Panc1 (cell line): ENCODE results near the gene SBF2. TPM values are rescaled to one million over a fixed set of nuclear protein-coding genes. Genes with fewer than 3 reads are reported as not detected.

Experiments
- ATAC-seq: fragments of 200-7000 bp; cut with Tn5 transposase; 2 replicates; pipeline ENCODE4 v1.9.1; 2020; ENCODE audit warnings: mild to moderate bottlenecking, moderate library complexity
- BruUV-seq: library from RNA; stranded (reverse); fragments of 400-500 nt; replicated peaks from 2 replicates; lab custom pipeline; 2021; lab: Mats Ljungman, UMichigan
- CTCF ChIA-PET: fragments of 300-600 bp; sonication (Branson Sonifier 250); formaldehyde crosslinking; loops from one replicate; lab custom pipeline; 2022; ENCODE audit warnings: antibody characterized with exemption; lab: Charles Lee
- POLR2A ChIA-PET: fragments of 300-600 bp; sonication (Branson Sonifier 250); formaldehyde crosslinking; loops from one replicate; lab custom pipeline; 2022; ENCODE audit warnings: antibody characterized with exemption; lab: Charles Lee
- DNase-seq: peaks from one replicate; pipeline ENCODE4 v3.0.0-alpha.2; 2010; ENCODE audit warnings: low read depth, low spot score
- H3K27ac ChIP-seq: 2 replicates; pipeline ENCODE4 v1.5.1; 2011; ENCODE audit warnings: mild to moderate bottlenecking, low read length, inconsistent platforms
- H3K27me3 ChIP-seq: fragments of 200-500 bp; sonication (Bioruptor generic); 2 replicates; pipeline ENCODE4 v1.6.0; 2014; ENCODE audit warnings: low read length, inconsistent platforms; ENCODE audit not compliant: control insufficient read depth, insufficient read depth
- H3K36me3 ChIP-seq: fragments of 200-500 bp; sonication (Bioruptor generic); 2 replicates; pipeline ENCODE4 v1.5.1; 2014; ENCODE audit warnings: inconsistent platforms, mild to moderate bottlenecking, low read length, moderate library complexity; ENCODE audit not compliant: control insufficient read depth, insufficient read depth
- H3K4me1 ChIP-seq: 2 replicates; pipeline ENCODE4 v1.5.1; 2011; ENCODE audit warnings: inconsistent platforms, mild to moderate bottlenecking, low read length, moderate library complexity; ENCODE audit not compliant: control insufficient read depth, insufficient read depth
- H3K4me3 ChIP-seq, 2 experiments: 2 replicates each; pipeline ENCODE4 v1.5.1; 2011 to 2012; ENCODE audit warnings: low read depth in 2 of 2, low read length in 2 of 2, mild to moderate bottlenecking in 2 of 2, inconsistent platforms in 1 of 2, moderate library complexity in 1 of 2
- H3K9me3 ChIP-seq: fragments of 200-500 bp; sonication (Bioruptor generic); 2 replicates; pipeline ENCODE4 v1.5.1; 2014; ENCODE audit warnings: low read depth, mild to moderate bottlenecking, inconsistent platforms, low read length, moderate library complexity; ENCODE audit not compliant: control insufficient read depth, insufficient read depth
- CTCF ChIP-seq: fragments of 450-650 bp; IDR thresholded peaks from 2 replicates; pipeline ENCODE4 v1.5.1; 2017; ENCODE audit warnings: mild to moderate bottlenecking
- POLR2AphosphoS5 ChIP-seq: IDR thresholded peaks from 2 replicates; pipeline ENCODE4 v1.6.1; 2012; ENCODE audit warnings: mild to moderate bottlenecking, low read depth, low read length, moderate library complexity
- REST ChIP-seq, 2 experiments: IDR thresholded peaks; 2 replicates each; pipeline ENCODE4 v1.6.1; 2011 to 2012; ENCODE audit warnings: low read depth in 2 of 2, control low read depth in 1 of 2, low read length in 1 of 2, mild to moderate bottlenecking in 1 of 2, moderate library complexity in 1 of 2; ENCODE audit not compliant: insufficient read depth in 1 of 2
- SIN3A ChIP-seq: IDR thresholded peaks from 2 replicates; pipeline ENCODE4 v1.6.1; 2012; ENCODE audit warnings: low read depth, mild to moderate bottlenecking, low read length, moderate library complexity, borderline replicate concordance; ENCODE audit not compliant: insufficient read depth
- TCF7L2 ChIP-seq: IDR thresholded peaks from 2 replicates; pipeline ENCODE4 v1.6.1; 2011; ENCODE audit warnings: mild to moderate bottlenecking, low read depth, low read length, inconsistent platforms
- in situ Hi-C: cut with HindIII; loops from 2 replicates; pipeline ENCODE4 v1.10.0; 2016; ENCODE audit warnings: low sequenced_read_pairs, low pct_unique_long_range_greater_than_20kb
- intact Hi-C: fragments of 100-400 bp; cut with micrococcal nuclease; formaldehyde crosslinking; loops from one replicate; pipeline ENCODE4 v1.10.0; 2022; ENCODE audit not compliant: unreplicated experiment
- total RNA-seq: library from RNA; stranded (reverse); gene quantifications from one replicate; pipeline ENCODE4 v1.2.1, GENCODE V29; 2021; ENCODE audit not compliant: unreplicated experiment

The SBF2 gene
- total RNA-seq, 1 experiment from 2014 or later, result 65.0 TPM

- ATAC-seq (no peak), DNase-seq (no peak)
- BruUV-seq, result no TSS peak
- Histone ChIP-seq H3K4me1 (peaks cover 8% of the 10 kb centered on the region), H3K9me3 (peaks cover 5% of the 10 kb centered on the region; the same call in 1 of the 2 replicates), H3K27ac (no peak overlapping the region), H3K36me3 (no peaks in the 10 kb centered on the region), H3K27me3 (no peaks in the 10 kb centered on the region), H3K4me3 (no peak overlapping the region)
- in situ Hi-C loops (no loop called here), intact Hi-C loops (no loop called here)
- TF ChIP-seq POLR2AphosphoS5, result no peak
- TF ChIP-seq CTCF, result no peak
- no peak for TF ChIP-seq TCF7L2
- no peak for TF ChIP-seq REST (IDR thresholded peaks at IDR 0.05; ENCODE audit: insufficient read depth in 1 of 2, low read depth in 2 of 2, low read length in 1 of 2)
- TF ChIP-seq SIN3A, result no peak
- POLR2A ChIA-PET, result no interaction called here
- CTCF ChIA-PET, result no interaction called here
These were observed 221.2 kb downstream of the SBF2 start for GRCh38 chr11:10072841-10073240.

- Histone ChIP-seq H3K9me3 (peaks cover 5% of the 10 kb centered on the region; the same call in 1 of the 2 replicates), H3K27me3 (no peaks in the 10 kb centered on the region), H3K36me3 (no peaks in the 10 kb centered on the region), H3K4me3 (no peak overlapping the region), H3K4me1 (peaks cover 14% of the 10 kb centered on the region), H3K27ac (no peak overlapping the region; the same call in 1 of the 2 replicates)
- in situ Hi-C loops (no loop called here), intact Hi-C loops (no loop called here)
- TF ChIP-seq SIN3A (no peak), POLR2AphosphoS5 (no peak), CTCF (no peak), REST (IDR thresholded peaks at IDR 0.05; ENCODE audit: insufficient read depth in 1 of 2, low read depth in 2 of 2, low read length in 1 of 2) (no peak), TCF7L2 (no peak)
- ChIA-PET CTCF (no interaction called here), POLR2A (no interaction called here)
- no TSS peak for BruUV-seq
- ATAC-seq (no peak), DNase-seq (no peak)
These were observed 221.9 kb downstream of the SBF2 start for GRCh38 chr11:10072142-10072541.
